ENCODE results near the gene MPP3.

- no peak for TF ChIP-seq ZNF747 (tag by site-specific recombination; IDR thresholded peaks at IDR 0.05)
- TF ChIP-seq ZNF629 (tag by site-specific recombination; IDR thresholded peaks at IDR 0.05) = no peak
- no peak for TF ChIP-seq ZBTB10 (tag by site-specific recombination; IDR thresholded peaks at IDR 0.05)
These were observed 22.7 kb downstream of the MPP3 start for GRCh38 chr17:43810226-43810715.
